Measurements from ENCODE around the gene IL1RL1.
A peak's percentile ranks its signal among the peaks of the same experiment; 100 is the strongest.

Gene IL1RL1

DNA sequence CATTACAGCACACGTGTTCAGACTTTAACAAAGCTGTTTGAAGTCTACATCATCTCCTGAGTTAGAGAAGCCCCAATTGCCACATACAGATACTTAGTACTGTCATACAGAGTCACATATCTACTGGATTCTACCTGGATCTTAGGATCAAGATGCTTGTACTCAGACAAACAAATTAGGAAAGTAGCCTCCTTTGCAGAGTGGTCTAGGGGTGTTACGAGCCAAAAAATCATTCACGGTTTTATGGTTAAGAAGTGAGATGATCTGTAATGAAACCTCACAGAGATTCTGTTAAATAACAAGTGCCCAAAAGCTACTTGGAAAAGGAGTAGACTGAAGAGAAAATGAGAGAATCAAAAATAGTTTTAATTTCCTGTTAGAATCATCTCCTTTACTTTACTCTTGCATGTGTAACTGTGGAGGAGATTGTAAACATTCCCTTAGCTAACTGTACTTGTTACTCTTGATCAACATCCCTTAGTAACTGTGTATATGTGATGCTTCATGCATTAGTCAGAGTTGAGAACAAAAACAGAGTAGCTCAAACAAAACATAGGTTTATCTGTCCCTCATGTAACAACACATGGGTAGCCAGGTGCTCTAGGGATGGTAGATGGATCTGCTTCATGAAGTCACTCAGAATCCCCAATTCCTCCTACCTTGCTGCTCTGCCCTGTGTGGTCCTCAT lies 16.4 kb upstream of the IL1RL1 start:
- DNase-seq = no peak

GRCh38 chr2:102295566-102295965 lies 15.8 kb upstream of the IL1RL1 start:
- DNase-seq = no peak

DNA sequence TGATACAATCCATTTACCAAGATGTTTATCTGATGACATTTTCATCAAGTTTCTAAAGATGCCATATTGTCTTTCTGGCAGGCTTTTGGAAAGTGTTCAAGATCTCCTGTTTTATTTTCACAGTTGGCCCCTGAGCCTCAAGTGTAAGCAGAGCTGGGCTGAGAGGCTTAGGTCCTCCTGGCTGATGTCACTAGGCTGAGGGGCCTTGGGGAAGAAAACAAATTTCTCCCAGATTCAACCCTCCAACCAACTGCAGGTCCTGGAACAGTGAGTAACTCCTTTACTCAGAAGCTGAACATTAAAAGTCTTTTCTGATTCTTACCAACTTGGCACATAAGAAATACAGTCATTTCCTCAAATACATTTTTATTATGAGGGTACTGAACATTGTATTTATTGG lies 14.9 kb upstream of the IL1RL1 start:
- DNase-seq = no peak

- no peak for DNase-seq
Observed at GRCh38 chr2:102297891-102298290, 13.5 kb upstream of the IL1RL1 start.

- peak; percentile 54 for DNase-seq
Observed at GRCh38 chr2:102301867-102302362, 9.4 kb upstream of the IL1RL1 start.

DNA sequence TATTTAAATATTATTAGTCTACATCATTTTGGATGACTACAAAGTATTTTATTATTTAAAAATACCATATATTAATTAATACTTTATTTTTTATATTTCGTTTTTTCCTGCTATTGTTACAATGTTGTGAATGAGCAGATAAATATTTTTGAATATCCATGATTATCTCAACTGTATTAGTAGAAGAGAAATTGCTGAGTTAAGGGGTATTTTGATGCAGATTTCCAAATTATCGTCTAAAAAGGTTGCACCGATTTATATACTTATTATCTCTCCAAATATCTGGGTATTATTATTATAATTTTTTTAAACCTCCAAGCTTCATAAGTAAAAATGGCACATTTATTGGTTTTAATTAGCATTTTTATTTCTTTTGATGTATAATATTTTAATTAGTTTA lies 8.9 kb upstream of the IL1RL1 start:
- no peak for DNase-seq

GRCh38 chr2:102303589-102303988 lies 7.8 kb upstream of the IL1RL1 start:
- no peak for DNase-seq

- no peak for DNase-seq
Observed at GRCh38 chr2:102304268-102304667, 7.1 kb upstream of the IL1RL1 start.

- DNase-seq = peak; percentile 17
Observed at GRCh38 chr2:102304711-102305611, 6.4 kb upstream of the IL1RL1 start.

DNA sequence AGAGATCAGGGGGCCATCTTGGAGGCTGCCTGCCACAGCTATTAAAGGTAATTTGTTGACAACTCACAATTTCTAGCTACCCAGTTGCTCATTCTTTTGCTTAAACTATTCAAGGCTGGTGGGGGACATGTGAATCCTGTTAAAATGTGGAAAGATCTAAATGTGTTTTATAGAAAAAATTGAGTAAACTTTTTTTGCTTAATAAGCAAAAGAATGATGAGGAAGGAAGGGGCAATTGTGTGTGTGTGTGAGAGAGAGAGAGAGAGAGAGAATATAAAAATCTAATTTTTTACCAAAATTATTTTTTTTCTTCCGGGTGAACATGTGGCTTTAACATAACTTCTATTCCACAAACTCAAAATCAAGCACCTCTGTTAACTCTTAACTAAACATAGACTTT lies 5.2 kb upstream of the IL1RL1 start:
- no peak for DNase-seq

GRCh38 chr2:102313025-102313424 lies 1.7 kb downstream of the IL1RL1 start:
- DNase-seq = no peak

DNA sequence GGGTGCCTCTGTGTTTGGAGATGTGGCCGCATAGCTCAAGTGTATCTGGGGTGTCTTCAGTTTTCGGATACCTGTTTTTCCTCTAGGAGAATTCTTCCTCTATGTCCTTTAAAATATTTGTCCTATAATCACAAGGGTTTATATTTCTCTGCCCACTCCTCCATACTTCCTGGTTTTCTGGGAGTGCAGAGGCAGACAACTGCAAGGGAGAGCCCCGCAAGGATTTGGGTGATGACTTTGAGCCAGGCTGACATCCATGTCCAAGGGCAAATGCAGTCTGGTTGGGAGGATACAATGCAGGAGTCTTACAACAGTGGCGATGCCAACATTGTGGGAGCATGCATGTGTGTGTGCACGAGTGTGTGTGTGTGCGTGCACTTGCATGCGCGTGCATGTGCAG lies 2.1 kb downstream of the IL1RL1 start:
- no peak for DNase-seq

- DNase-seq = no peak
Observed at GRCh38 chr2:102313950-102314349, 2.6 kb downstream of the IL1RL1 start.

- DNase-seq = no peak
Observed at GRCh38 chr2:102315921-102316320, 4.6 kb downstream of the IL1RL1 start.

DNA sequence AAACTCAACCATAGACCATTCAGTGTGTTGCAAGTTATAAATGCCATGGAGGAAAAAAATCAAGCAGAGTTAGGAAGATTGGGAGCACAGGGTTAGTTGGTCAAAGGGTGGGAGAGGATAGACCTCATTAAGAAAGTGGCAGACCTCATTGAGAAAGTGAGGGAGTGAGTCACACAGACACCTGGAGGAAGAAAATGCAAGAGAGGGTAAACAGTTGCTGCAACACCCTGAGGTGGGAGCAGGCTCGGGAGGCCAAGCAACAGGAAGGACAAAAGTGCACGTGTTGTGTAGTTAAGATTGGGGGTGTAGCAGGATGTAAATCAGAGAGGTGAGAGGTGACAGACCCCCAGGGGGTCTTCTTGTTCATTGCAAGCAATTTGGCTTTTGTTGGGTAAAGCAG lies 6.4 kb downstream of the IL1RL1 start:
- no peak for DNase-seq

- no peak for DNase-seq
Observed at GRCh38 chr2:102318437-102318836, 7.1 kb downstream of the IL1RL1 start.

GRCh38 chr2:102321941-102322719 lies 10.8 kb downstream of the IL1RL1 start:
- no peak for DNase-seq

- peak; percentile 19 for DNase-seq
Observed at GRCh38 chr2:102324914-102325313, 13.6 kb downstream of the IL1RL1 start.

- no peak for DNase-seq
Observed at GRCh38 chr2:102331311-102331980, 20.1 kb downstream of the IL1RL1 start.

DNA sequence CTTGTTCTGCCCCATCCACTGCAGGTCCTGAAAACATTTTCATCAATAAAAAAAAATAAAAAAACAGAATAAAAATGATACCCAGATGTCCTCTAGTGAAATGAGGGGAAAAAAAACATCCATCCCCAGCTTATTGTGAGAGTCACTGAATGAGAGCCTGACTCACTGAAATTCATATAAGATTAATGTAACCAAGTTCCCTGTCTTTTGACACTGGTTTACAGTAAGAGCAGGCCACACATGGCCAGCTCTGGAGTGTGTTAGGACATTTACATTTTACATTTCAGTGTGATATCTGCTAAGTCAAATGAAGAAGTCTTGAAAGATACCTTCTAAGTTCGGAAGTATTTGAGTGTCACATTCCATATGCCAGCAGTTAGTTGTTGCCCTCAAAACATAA lies 23.1 kb downstream of the IL1RL1 start:
- DNase-seq = no peak

DNA sequence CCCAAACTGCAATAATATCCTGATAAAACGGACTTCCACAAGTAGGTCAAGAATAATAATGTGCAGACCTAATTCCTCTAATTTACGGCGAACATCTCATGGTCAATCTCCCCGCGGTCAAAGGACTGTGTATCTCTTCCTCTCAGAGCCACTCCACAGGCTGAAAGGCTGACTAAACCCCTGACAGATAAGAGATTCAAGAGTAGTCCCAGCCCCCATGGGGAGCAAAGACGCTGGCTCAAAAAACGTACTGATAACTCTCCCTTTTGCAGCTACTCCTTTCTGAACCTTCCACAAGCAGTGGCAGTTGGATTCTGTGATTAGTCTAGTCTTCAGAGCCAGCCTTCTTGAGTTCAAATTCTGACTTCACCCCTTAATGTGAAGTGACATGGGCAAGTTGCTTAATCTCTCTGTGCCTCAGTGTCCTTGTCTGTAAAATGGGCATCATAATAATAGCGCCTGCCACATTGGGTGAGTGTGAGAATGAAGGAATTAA lies 24.6 kb downstream of the IL1RL1 start:
- no peak for DNase-seq

- DNase-seq = no peak
Observed at GRCh38 chr2:102336502-102336945, 25.2 kb downstream of the IL1RL1 start.

Measured in stimulated activated CD4-positive, alpha-beta T cell treated with anti-CD3 and anti-CD28 coated beads, Interleukin-4, amount 100 ng/mL, for 24 hours (primary cell).